Right forelimb (tissue), 1 donor: Measurements from ENCODE around the gene ZG16.

Experiments
- DNase-seq: peaks from one replicate; pipeline ENCODE4 v3.0.0-alpha.2; 2018

ZG16 gene

GRCh38 chr16:29831490-29831889 is 53.4 kb downstream of the ZG16 start:
- DNase-seq: no peak
